ENCODE measurements around the gene MYMK.

MYMK gene

GRCh38 chr9:133516256-133516960 is 8.4 kb downstream of the MYMK start:
- no peak for FAIRE-seq

GRCh38 chr9:133515615-133516255 is 9.0 kb downstream of the MYMK start:
- no peak for FAIRE-seq

DNA sequence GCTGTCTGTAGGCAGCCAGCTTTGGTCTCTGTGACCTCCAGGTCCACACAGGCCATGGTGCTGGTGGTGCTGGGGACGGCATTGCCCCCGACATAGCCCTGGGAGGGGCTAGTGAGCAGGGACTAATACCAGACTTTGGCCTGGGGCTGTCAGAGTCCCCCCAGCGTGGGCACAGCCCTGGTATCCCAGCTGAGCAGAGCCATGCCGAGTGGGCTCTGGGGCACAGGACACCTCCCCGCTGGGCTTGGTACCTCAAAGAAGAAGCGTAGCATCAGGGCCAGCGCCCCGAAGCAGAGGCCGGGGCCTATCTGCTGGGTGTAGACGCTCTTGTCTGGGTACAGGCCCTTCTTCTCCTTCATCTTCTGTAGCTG is 9.5 kb downstream of the MYMK start:
- FAIRE-seq: no peak

GRCh38 chr9:133514460-133515239 is 10.1 kb downstream of the MYMK start:
- FAIRE-seq: no peak

GRCh38 chr9:133513214-133514100 is 11.3 kb downstream of the MYMK start:
- FAIRE-seq: no peak

- FAIRE-seq: no peak
These were observed 12.2 kb downstream of the MYMK start for GRCh38 chr9:133512253-133513213.

- no peak for FAIRE-seq
These were observed 13.2 kb downstream of the MYMK start for GRCh38 chr9:133511607-133512006.

GRCh38 chr9:133510926-133511505 is 13.7 kb downstream of the MYMK start:
- FAIRE-seq: no peak

DNA sequence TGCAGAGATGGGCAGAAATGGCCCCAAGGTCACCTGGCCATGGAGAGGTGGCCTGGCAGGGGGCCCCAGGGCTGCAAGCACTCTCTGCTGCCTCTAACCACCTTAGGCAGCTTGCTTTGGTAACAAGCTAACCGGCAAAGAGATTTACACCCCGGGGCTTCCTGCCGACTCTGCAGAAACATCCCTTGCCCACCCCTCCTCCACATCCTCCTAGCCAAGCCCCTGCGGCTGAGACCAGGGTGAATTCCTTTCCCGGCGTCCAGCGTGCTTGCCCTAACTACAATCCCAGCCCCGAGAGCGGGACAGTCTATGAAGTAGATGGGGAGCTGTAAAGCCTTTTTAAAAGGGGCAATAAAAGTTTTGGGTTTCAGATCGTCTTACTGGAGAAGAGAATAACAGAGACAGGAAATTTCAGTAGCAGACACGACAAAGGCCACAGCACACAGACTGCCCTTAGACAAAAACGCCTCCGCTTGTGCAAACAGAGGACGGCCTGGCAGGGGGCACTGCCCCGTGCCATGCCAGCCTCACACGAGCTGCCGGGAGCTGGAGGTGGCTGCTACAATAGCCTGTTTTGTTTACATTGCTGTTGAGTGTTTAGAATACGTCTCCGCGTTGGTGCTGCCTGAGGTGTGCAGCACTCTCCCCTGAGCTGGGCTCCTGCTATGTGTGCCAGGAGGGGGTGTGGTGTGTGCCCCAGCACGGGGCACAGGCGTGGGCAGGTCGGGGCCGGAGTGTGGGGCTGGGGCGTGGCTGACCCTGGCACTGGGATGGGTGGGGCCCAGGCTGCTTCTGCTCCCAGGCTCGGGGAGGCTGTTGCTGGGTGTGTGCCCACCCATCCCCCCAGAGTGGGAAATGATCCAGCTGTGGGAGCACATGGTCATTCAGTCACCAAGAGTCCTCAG is 15.3 kb downstream of the MYMK start:
- peak; percentile 60 for FAIRE-seq

GRCh38 chr9:133508046-133508445 is 16.7 kb downstream of the MYMK start:
- FAIRE-seq: no peak

DNA sequence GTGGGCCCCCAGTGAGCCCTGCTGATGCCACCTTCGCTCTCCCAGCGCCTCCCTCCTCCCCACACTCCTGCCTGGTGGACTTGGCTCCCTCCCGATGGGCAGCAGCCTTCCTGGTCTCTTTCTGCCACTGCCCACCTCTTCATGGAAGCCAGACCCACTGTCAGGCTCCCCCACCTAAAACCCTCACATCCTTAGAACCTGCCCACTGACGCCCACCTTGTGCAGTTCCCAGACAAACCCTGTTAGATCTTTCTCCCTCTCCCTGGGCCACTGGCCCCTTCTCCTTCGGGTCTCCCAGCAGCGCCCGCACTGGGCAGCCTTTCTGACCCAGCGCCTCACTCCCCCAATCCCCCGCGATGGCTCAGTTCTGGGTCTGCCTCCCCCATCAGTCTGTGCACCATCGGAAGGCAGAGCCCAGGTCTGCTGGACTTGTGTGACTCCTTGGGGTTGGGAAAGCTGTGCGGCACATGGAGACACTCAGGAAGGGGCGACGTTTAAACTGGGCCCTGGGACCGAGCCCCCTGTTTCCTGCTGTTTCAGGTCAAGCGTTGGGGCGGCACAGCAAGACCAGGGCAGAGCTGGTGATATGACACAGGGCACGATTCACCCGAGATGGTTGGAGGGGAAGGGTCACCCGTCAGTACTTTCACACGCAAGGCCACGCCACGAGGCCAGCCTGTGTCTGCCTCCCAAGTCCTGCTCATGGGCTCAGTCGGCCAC is 17.4 kb downstream of the MYMK start:
- FAIRE-seq: no peak

DNA sequence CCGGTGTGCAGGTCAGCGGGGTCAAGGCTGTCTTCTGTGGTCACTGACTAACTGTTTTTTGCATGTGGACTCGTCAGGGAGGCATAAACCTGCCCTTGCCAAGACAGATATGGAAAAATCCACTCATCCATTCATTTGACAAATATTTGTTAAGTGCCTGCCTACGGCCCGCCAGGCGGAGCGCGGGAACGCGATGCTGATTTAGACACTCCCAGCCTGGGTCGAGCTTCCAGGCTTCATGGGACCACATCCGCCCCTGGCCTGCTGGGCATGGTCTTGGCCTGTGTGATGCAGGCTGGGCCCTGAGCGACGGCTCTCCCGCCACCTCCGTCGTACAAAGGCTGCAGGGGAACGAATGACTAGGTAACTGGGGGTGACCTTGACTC is 18.1 kb downstream of the MYMK start:
- no peak for FAIRE-seq

DNA sequence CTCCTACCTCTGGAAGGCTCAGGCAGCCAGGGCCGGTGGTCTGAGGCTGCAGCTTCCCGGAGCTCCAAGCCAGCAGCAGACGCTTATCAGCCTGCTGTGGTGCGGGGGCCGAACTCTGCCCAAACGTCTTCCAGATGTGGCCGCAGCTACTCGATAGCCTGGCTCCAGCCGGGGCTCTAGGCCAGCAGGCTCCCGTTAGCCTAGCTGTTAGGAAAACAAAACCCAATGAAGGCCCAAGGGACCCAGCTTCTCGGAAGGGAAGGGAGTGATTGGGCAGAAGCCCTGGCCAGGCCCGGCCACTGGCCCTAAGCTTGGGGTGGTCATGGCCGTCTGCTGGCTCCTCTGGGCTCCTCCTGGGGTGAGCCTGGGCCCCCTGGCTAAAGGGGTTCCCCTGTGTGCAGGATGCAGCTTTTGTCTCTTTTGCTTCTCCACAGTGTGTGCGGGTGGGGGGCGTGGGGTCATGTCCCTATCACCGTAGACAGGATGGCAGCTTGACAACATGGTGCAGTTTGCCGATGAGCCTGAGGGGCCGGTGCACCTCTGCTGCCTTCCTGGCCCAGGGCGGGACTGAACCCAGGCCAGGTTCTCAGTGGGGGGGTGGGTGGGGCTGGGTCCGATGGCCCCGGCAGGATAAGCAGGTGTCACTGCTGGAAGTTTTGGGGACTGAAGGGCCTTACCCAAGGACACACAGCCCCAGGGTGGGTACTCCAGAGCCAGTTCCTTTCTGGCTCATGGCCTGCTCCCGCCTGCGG is 18.7 kb downstream of the MYMK start:
- FAIRE-seq: no peak

- FAIRE-seq: no peak
These were observed 19.5 kb downstream of the MYMK start for GRCh38 chr9:133505186-133505830.

GRCh38 chr9:133502112-133502511 is 22.6 kb downstream of the MYMK start:
- no peak for FAIRE-seq

DNA sequence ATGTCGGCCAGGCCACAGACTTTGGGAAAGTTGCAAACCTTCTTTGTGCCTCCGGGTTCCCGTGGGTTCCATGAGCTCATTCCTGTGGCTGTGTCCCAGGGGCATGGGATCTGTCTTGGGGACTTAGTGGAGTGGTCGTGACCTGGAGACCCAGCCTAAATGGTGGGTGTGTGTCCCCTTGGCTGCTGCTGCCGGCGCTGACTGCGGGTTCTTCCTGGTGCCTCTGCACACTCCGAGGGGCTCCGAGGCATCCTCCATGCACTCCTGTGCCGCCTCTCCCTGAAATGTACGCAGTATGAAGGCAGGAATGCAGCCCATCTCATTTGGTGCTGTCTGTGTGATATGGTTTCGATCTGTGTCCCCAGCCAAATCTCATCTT is 24.9 kb downstream of the MYMK start:
- no peak for FAIRE-seq

- FAIRE-seq: no peak
These were observed 25.4 kb downstream of the MYMK start for GRCh38 chr9:133499132-133499891.
